Measurements from ENCODE around the gene DOLPP1.
"Not testable (repeated sequence)": the region's sequence is repeated elsewhere in the genome, so short reads cannot be mapped to it uniquely, and the experiment has no call there.

Gene DOLPP1

DNA sequence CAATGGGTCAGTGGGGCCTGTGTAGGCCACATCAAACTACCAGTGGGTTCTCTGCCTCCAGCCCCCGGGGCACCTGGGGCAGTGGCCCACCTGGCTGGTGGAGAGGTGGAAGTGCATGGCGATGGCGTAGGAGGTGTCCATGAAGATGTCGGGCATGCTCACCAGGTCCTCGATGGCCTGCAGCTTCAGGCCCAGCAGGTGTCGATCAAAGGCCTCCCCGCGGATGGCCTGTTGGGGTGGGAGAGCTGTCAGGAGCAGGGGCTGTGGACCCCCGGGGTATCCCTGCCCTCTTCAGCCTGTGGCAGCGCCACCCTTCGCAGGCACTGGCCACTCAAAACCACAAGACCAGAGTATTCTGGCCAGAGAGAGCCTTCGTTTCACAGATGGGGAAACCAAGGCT, 15.0 kb downstream of the DOLPP1 start:
- no peak for DNase-seq

DNA sequence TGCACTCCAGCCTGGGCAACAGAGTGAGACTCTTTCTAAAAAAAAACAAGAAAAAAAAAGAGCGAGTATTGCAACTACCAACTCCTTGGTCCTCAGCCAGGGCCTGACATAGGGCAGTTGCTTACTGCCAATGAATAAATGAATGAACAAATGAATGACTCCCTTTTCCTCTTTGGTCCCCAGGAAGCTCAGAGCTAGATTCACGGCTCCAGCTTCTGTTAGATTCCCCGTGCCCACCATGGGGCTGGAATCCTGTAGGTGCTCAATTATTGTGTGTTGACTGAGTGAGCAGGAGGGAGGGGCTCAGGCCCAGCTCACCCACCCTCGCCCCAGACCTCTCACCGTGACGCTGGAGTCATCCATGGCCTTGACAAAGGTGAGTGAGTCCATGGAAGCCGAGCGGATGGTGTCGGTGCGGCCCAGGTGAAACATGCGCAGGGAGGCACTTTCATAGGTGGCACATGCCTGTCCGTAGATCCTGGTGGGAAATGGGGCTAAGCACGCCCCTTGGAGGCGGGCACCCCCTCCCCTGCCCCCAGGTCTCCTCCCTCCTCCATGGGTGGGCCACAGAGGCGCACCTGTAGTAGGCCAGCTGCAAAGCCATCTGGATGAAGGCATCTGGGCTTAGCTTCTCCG, 16.9 kb downstream of the DOLPP1 start:
- no peak for DNase-seq

DNA sequence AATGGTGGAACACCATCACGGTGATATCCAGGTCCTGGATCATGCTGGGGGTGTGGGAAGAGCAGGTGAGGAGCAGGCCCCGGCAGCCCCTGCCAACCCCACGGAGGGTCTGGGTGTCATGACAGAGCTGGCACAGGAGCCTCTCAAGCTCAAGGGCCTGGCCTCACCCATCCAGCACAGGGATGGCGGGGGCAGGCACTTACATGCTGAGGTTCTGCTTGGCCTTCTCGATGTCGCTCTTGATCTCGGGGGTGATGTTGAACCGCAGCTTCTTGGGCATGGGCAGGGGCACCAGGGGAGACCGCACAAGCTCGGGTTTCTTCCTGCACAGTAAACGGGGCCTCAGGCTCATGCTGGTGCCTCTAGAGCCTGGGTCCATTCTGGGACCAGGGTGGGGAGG, 17.4 kb downstream of the DOLPP1 start:
- no peak for DNase-seq

DNA sequence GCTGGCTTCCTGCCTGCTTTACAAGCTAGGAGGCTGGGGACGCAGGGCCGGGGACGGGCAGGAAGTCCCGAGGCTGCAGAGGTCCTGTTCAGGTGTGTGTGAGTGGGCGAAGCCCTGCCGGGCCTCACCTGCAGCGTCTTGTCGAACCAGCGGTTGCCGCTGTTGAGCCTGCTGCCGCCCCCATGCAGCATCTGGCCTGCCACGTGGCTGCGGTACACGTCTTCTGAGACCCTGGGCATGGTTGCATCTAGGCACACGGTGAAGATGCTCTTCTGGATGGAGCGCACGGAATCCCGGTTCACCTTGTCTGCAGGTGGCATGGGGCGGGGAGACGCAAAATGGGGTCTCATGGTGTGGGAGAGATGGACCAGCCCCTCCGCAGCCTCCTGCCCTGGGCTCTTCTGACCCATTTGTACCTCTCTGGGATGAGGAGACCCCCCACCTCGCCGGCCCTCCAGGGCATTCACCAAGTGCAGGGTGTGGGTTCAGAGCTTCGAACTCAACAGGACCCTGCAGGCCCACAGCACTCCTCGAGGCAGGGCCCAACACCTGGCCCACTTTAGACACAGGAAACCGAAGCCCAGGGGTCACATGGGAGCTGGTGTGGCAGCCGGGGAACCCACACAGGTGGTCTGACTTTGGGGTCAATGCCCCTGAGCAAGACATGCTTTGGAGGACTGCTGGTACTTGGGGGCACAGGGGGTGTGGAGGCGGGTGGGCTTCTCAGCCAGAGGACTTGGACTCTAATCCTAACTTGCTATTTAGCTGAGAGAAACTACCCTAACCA, 19.7 kb downstream of the DOLPP1 start:
- DNase-seq = no peak

DNA sequence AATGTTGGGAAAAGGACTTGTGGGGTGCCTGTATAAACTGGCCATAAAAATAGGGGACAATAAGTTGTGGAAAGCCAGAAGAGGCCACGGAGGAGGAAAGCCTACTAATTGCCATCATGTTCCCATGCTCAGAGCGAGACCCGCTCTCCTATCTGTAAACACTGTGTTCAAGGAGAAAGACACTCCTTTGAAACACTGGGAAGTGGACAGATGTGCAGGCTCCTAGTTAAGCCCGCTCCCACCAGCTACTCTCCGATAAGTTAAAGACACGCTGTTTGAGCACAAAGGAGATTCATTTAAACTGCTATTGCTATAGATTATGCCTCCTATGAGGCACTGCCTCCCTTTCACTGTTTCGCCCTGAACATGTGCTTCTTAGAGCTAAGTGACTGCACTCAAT, 20.4 kb downstream of the DOLPP1 start:
- no peak for DNase-seq

DNA sequence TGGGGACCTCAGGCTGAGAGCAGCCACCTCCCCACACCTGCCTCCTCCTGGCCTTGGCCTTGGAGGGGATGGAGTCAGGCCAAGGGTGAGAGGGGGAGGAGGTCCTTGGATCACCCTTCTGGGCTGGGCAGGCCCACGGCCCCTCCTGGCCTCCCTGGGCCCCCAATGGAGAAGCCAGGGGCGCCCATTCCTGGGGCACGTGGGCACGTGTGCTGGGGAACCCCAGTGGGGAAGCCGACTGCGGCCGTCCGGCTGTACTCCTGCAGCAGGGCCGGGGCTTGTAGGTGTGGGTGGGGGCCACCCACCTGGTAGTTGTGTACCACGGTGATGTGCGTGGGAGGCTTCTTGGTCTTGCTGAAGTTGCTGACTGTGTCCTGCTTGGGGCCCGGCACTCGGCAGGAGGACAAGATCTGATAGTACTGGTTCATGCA, 21.2 kb downstream of the DOLPP1 start:
- no peak for DNase-seq

DNA sequence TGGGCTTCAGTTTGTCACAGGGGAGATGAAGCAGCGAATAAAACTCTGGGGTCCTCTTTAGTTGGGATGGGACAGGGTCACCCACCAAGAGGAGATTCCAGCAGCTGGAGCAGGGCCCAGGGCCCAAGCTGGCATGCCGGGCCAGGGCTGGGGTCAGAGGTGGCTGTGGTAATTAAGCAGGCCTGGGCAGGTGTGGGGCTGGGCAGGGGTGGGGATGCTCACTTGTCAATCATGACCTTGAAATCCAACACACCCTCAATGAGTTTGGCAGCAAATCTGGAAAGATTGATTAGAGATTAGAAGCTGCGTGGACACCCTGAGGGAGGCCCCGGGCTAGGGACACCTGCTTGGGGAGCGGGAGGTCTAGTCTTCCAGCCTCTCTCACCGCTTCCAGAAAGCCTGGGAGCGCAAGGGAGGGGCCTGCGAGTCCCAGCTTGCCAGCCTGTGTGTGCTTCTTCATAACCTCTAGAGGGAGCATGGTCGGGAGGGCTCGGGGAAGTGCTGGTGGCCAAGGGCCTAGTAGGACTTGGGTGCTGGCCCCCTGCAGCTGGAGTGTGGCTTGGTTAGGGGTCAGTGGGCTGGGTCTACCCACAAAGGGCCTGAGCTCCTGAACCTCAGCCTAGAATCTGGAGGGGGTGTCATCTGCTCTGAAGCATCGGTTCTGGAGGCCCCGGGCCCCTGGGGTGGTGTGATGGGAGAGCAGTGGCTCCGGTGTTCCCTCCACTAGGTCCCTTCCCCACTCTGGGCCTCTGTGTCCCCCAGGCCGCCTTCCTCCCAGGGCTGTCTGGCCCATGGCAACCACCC, 22.1 kb downstream of the DOLPP1 start:
- DNase-seq = peak; percentile 19

DNA sequence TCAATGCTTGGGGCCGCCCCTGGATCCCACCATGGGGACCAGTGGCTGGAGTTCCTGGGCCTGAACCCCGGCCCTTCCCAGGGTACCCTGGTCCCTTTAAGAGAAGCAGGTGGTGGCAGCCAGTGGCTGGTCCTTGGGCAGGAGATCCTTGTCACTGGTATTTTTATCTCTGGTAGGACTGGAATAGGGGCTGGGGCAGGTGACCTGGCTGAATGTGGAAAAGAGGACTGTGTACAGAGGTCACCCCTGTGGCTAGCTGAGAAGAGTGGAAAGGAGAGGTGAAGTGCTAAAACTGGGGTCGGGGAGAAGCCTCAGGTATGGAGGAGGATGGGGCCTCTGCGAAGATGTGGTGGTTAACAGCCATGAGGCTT, 22.7 kb downstream of the DOLPP1 start:
- DNase-seq = no peak

DNA sequence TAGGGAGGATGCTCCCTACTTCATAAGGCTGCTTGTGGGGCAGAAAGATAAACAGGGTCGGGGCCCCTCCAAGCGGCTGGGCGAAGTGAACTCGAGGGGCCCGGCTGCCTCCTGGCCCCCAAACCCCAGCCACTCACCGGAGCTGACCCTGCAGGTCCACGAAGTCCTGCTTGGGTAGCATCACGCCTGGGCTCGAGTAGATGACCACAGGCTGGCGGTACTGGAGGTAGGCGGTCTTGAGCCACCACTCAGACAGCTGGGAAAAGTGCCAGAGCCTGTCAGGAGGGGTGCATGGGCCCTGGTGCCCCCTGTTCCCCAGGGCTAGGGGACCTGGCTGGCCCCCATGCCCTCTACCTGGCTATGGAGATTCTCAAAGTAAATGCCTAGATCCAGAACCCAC, 23.1 kb downstream of the DOLPP1 start:
- DNase-seq = no peak

DNA sequence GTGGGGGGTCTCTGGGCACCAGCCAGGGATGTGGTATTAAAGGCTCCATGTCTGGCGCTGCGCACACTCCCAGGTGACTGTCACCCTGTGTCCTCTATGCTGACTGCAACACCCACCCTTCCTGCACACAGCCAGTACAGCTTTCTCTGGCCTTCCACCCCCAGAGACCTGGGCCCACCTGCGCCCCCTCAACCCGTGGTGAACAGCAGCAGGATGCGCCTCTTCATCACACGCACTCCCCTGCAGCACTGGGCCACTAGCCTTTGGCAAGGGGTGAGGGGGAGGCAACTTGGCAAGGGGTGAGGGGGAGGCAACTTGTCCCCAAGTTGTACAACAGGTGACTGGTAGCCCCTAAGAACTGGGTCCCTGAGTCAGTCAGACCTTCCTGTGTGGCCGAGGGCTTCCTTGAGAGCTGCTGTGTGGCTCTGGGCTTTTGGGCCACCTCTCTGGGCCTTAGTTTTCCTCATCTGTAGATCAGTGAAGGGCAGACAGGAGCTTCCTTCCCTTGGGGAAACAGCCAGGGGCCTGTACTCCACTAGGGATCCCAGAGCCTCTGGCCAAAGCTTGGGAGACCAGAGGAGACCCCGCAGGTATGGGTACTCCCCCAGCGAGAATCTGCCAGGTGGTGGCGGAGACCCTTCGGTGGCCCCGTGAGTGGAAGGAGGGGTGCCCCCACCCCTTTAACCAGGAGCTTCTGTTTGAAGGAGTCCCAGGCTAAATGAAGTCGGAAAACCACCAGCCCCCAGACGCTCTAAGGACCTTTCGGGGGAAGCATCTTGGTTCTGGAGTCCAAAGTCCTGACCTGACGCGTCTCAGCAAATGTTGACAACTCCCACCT, 25.2 kb downstream of the DOLPP1 start:
- DNase-seq = no peak

DNA sequence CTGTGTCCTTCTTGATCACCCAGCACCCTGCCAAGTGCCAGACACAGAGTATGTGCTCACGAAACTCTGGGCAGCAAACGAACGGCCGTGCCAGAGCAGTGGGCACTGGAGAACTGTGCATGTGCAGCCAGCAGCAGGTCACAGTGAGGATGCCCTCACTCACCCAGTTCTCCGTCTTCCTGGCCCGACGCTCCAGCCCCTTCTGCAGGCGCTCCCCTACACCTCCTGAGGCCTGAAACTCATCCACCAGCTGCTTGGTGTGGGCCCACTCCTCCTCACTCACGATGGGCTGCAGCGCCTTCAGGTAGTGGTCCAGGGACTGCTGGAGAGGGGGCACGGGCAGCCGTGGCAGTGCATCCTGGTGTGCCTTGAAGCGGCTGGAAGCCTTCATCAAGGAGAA, 26.7 kb downstream of the DOLPP1 start:
- no peak for DNase-seq

DNA sequence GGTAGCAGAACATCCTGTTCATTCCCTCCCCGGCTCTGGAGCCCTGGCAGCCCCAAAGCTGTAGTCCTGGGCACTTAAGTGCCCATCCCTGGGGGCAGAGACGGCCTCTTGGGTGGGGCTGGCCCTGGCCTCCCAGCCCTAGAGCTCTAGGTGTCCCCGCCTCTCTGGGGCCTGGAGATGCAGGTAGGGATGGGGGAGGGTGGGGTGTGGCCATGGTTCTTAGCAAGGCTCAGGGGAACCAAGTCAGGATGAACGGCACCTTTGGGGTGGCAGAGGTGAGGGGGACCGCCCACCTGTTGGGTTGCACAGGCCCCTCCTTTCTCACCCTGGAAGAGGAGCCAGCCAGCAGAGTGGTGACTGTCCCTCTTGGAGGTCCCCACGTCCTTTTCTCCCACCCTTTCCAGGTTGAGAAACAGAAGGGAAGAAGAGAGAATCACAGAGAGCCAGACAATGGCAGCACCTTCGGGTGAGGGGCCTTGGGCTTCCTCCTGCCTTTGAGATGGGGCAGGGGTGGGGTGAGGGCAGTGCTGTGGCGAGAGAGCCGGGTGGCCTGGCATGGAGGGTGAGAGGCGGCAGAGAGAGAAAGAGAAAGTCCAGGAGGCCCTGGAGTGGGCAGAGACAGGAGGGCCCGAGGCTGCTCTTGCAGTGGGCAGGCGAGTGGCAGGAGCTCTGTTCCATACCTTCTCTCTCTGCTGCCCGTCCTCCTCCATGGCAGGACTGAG, 27.3 kb downstream of the DOLPP1 start:
- DNase-seq = no peak

DNA sequence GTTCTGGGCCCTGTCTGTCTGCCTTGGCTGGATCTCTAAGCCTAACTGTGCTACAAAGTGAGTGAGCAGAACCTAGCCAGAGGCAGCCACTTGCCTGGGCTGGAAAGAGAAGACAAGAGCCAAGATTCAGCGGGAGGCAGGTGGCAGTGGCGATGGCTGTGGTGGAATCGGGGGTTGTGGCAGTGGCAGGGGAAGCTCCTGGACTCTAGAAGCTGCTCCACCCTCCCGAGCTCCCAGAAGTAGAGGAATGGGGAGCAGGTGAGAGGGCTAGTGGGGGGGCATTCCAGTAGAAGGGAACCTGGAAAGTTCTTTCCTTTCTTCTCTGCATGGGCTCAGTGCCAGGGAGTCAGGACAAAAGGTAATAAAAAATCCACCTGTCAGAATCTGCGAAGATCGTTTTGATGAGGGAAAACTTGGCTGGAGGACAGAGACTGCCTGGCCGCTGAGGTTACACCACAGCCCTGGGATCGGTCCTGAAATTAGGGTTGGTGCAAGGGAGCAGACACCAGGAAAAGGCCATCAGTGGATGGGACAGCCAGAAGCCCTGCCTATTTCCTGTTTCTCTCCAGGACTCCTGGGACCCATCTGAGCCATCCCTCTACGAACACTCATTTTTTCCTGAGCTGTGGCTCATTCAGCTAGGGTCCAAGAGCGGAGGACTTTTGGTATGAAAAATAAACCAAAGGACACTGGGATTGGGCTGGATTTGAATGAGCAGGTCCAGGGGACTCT, 28.1 kb downstream of the DOLPP1 start:
- no peak for DNase-seq

DNA sequence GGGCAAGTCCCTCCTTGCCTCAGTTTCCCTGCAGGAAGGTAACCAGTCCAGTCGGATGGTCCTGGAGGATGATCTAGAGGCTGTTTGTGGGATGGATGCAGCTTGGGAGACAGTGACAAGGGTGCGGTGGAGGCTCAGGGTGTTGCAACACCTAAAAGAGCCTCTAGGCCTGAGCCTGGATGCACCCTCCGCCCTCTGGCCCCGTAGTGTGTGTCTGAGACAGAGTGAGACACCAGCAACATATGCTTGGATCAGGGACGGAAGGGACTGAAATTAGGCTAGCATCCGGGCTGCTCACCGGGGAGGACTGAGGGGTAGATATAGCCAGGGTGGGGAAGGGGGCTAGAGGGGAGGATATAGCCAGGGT, 28.6 kb downstream of the DOLPP1 start:
- no peak for DNase-seq

DNA sequence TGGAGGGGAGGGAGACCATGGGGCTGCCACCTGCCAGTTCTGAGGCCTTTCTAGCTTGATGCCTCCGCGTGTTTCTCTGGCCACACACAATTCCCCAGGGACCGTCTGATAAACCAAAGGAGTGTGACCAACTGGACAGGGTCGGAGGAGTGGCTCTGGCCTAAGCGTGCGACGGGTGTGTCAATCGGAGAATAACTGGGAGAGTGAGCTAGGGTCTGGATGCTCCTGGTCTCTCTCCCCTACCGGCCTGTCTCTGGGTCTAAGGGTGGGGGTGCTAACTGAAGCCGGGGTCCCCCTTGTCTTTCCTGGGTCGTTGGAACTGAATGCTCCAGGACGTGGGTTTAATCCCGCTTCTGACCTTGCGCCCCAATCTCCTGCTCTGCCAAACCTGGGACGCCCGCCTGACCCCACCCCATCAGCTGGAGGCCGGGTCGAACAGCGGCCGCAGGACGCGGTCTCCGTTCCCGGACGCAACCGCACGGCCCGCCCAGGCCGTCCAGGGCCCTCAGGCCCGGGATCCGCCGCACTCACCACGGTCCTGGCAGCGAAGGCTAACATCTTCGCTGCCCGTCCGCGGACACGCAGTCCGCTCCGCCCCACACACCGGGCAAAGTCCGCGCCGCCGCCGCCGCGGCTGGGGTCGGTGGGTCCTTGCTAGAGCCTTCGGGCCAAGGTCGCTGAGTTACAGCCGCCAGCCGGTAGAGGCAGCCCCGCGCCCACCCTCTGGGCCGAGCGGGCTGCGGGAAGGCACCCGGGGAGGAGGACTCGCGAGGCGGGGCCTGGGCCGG, 29.2 kb downstream of the DOLPP1 start:
- no peak for DNase-seq

DNA sequence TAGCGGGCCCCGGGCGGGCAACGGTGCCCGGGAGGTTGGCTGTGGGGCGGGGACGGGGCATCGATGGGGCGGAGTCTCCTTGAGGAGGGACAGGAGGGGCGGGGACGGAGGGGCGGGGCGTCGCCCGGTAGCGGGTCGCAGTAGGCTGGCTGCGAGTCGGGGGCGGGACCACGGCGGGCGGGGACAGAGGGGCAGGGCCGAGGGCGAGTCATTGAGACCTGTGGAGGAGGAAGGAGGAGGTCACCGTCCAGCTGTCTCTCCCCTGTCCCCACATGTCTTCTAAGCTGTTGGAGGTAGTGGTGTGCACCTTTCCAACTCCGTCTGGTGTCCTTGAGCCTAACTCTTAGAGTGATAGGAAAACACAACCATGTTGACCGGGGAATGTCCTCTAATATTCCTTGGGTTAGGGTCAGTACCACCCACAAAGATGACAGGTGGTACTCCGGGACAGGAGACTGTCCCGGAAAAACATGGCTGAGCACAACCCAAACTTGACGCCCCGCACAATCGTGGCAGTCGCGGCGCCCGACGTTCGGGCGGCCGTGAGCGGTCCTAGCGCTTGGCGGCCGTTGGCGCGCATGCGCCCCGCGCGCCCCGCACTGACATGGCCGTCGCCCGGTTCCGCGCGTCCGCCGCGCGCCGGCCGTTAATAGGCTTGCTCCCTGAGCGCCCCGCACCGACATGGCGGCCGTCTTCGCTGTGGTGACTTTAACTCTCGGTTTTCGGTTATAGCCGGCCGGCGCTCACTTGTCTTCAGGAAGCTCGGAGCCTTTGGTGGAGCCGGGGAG, 30.0 kb downstream of the DOLPP1 start, which contains the start of the genes CRAT and PTPA:
TSS of gene CRAT (minus strand) at position 54 of the 788 bp plus-strand sequence. CDS start 284 bp downstream, outside the sequence.
TSS of gene PTPA (plus strand) at position 676 of the 788 bp plus-strand sequence. CDS start 186 bp downstream, outside the sequence.
- DNase-seq = peak; percentile 97

DNA sequence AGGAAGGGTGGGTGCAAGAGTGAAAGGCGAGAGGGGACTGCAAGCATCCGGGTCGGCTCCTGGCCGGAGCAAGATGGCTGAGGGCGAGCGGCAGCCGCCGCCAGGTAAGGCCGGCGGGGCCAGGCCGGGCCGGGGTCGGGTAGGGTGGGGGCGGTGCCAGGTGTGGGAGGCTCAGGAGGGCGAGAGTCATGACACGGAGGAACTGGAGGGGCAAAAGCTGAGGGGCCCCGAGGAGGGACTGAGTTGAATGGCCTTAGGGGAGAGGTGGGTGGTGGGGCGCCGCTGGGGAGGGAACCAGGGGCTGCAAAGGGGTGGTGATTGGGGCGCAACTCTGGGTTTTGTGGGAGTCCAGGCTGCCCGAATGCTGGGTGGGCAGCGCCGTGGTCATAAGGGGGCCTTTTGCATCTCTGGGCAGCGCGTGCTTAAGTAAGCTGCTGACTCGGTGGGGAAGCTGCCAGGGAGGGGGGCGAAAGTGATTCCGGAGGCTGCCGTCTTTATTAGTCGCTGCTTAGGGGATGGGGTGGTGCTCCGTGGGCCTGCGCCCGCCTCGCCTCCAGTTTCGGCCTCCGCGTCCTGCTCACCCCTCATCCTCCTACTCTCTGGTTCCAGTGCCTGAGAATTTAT, 30.7 kb downstream of the DOLPP1 start:
- peak; percentile 26 for DNase-seq

DNA sequence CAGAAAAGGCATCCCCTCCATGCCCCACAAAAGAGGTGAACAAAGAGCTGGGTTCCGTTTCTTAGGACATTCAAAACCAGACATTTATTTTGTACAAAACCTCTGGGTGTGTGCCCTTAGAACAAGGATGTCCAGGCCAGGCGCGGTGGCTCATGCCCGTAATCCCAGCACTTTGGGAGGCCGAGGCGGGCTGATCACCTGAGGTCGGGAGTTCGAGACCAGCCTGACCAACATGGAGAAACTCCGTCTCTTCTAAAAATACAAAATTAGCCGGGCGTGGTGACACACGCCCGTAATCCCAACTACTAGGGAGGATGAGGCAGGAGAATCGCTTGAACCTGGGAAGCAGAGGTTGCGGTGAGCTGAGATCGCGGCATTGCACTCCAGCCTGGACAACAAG, 31.6 kb downstream of the DOLPP1 start:
- not testable (repeated sequence) for DNase-seq

DNA sequence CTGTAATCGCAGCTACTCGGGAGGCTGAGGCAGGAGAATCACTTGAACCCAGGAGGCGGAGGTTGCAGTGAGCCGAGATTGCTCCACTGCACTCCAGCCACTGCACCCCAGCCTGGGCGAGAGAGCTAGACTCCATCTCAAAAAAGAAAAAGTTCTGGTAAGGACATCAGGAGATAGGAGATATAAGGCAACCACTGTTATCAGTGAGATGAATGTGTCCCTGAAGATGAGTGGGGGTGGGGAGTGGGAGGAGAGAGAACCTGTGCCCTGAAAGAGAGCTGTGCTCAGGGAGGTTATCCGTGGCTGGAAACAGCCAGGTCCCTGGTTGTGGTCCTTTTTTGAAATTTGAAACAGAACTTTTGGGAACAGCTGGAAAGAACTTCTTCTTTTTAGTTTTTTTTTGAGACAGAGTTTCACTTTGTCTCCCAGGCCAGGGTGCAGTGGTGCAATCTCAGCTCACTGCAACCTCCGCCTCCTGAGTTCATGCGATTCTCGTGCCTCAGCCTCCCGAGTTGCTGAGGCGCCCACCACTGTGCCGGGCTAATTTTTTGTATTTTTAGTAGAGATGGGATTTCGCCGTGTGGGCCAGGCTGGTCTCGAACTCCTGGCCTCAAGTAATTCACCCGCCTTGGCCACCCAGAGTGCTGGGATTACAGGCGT, 32.9 kb downstream of the DOLPP1 start:
- DNase-seq = no peak
